Measurements from ENCODE around the gene POLR2J.
"Not testable (repeated sequence)": the region's sequence is repeated elsewhere in the genome, so short reads cannot be mapped to it uniquely, and the experiment has no call there.

- not testable (repeated sequence) for TF ChIP-seq CTCF (conservative IDR thresholded peaks at IDR 0.05; ENCODE audit: low read depth in 2 of 2); CREB1 (CRISPR knock-in tag; IDR thresholded peaks at IDR 0.05; ENCODE audit: low read depth); POLR2AphosphoS5 (IDR thresholded peaks at IDR 0.05; ENCODE audit: low read depth); REST (IDR thresholded peaks at IDR 0.05; ENCODE audit: unreplicated experiment); EZH2 (IDR thresholded peaks at IDR 0.05; ENCODE audit: low read depth, unreplicated experiment); ETS1 (IDR thresholded peaks at IDR 0.05); JUNB (IDR thresholded peaks at IDR 0.05; ENCODE audit: unreplicated experiment)
Observed at GRCh38 chr7:102516951-102517350, 38.2 kb upstream of the POLR2J start.
